Stimulated activated CD8-positive, alpha-beta memory T cell treated with anti-CD3 and anti-CD28 coated beads, Interleukin-4, amount 100 ng/mL, for 1 hour (primary cell): Measurements from ENCODE around the gene PRKG1.
"Not testable (repeated sequence)": the region's sequence is repeated elsewhere in the genome, so short reads cannot be mapped to it uniquely, and the experiment has no call there.

ENCODE experiments used
- DNase-seq, 2 donors: peaks; one replicate each; pipeline ENCODE4 v3.0.0-alpha.2; 2020; ENCODE audit warnings: low read depth in 2 of 2, low spot score in 1 of 2

PRKG1 gene

DNA sequence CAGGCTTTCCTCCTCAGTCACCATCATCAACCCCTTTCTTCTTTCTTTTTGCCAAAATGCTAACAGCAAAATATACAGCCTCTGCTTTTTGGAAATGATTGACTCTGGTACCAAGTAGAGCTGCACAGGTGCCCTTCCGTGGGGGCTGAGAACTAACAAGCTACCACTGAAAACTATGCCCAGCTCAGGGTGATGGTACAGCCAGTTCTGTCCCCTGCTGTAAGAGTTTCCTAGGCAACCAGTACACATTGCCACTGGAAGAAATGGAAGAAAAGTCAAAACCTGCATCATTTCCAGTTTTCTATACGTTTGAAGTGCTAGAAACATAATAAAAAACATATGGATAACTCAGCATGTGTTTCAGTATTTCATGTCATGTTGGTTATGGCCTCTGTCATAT is 297.5 kb downstream of the PRKG1 start:
- no peak for DNase-seq

DNA sequence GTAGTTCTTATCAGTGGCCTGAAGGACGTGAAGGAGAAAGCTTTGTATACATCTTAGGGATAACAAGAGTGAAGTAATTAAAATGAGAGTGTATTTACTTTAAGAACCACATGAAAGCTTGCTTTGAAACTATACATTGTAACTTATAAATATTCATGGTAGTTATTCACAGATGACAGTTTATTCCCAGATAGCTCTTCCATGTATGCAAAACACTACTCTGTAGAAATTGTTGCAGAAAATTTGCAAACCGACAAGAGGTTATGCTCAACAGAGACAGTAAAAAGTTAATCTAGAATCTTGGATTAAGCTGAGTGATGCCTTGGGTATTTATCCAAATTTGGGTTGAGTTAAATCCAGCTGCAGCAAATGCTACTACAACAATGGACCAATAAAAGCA is 301.5 kb downstream of the PRKG1 start:
- no peak for DNase-seq

DNA sequence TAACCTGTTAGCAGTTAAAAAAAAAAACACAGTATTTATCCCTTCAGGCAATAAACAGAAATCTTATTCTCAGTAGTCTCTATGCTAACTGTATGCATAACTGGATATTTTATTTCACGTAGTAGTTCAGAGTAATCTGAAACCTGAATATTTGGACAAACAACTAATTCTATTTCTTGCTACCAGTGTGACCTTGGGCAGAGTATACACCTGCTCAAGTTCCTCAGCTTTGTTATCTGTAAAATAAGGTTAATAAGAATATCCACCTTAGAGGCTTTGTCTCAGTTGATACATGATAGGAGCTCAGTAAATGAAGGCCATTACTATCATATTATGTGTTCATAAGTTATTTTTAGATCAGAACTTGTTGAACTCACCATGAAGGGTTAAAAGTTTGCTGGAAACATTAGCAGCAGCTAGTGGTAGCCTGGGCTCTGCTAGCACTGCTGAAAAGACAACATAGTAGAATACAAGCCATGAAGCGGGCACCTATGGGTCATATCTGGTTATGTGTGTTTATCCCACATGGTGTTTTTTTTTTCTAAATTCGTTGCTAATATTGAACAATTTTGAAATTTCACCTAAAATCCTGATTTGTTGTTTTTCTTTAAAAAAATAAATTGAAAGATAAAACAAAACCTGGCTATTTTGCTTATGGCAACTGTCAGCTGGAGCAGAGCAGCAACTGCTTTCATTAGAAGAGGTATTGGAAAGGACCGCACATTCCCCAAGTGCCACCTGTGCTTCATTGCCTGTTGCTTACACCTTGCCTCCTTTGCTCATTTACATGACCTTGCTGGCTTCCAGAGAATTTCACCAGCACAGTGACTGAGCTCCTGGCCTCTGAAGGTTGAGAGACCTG is 303.0 kb downstream of the PRKG1 start:
- no peak for DNase-seq

DNA sequence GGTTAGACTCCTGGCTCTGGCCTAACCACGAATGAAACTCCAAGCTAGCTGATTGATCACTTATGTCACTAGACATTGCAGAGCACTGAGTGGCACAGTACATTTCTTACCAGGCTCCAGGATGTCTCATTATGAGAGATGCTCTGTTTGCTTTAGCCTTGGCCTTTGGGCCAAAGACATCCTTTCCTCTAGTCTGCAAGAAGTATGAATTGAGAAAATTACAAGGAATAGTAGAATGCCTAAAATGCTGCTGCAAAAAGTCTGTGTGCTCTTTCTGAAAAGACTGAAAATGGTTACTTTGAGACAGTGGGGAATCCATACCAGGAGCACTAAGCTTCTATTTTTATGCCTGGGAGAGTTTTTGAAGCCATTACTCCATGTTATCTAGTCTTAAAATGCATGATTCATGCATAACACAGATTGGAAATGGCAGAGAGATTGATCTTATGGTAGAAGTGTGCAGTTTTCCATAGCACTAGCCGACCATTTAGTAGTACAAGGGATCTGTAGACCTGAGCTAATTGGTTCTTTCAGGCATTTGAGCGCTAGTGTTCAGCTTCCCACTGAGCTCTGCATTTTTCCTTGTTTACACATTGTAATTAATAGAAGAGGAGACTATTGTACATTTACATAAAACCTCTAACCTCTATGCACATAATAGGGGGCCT is 303.8 kb downstream of the PRKG1 start:
- no peak for DNase-seq

DNA sequence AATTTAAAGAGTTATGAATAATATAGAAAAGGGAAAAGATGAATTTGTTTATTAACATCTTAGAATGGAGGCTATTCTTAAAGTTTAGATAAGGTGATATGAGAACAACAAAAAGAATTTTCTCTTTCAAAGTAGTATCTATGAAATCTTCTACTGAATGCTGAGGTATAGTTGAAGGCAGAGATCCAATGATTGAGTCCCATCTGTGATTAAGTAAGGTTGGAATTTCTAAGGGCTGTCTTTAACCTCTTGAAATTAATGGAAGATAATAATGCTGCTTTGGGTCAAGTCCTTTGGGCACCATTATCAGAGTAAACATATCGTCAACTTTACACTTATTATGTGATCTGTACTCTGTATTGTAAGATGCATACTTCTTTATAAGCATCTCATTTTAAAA is 307.9 kb downstream of the PRKG1 start:
- DNase-seq = no peak

DNA sequence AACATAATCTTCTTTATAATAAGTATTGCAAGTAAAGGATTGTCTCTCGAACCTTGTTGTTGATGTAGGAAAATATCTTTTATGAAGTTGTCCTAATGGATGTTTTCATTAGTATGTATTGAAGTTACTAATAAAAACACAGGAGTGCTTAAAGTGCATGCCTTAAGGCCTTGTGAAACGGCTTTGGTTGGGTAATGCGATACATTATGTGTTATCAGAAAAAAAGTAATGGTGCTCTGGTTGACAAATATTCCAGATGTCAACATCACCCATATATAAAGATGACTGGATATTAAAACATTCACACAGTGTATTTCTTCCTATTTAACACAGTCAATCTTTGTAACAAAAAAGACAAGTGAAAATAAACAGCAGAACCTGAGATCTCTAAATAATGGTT is 310.7 kb downstream of the PRKG1 start:
- no peak for DNase-seq

DNA sequence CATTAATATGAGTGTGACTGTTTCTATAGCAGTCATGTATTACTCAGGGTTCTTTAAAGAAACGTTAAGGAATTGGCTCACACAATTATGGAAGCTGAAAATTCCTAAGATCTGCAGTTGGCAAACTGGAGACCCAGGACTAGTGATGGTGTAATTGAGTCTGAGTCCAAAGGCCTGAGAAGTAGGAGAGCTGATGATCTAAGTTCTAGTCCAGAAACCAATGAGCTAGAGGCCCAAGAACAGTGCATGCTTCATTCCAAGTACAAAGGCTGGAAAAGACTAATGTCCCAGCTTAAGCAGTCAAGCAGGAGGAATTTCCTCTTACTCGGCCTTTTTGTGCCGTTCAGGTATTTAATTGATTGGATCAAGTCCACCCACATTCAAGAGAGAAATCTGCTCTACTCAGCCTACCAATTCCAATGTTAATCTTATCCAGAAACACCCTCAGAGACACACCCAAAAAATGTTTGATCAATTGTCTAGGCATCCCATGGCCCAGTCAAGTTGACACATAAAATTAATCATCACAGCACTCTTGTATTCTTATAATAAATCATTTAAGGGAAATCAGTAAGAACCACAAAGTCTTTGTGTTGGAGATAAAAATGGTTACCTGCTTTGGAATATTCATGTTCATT is 312.1 kb downstream of the PRKG1 start:
- DNase-seq = no peak

DNA sequence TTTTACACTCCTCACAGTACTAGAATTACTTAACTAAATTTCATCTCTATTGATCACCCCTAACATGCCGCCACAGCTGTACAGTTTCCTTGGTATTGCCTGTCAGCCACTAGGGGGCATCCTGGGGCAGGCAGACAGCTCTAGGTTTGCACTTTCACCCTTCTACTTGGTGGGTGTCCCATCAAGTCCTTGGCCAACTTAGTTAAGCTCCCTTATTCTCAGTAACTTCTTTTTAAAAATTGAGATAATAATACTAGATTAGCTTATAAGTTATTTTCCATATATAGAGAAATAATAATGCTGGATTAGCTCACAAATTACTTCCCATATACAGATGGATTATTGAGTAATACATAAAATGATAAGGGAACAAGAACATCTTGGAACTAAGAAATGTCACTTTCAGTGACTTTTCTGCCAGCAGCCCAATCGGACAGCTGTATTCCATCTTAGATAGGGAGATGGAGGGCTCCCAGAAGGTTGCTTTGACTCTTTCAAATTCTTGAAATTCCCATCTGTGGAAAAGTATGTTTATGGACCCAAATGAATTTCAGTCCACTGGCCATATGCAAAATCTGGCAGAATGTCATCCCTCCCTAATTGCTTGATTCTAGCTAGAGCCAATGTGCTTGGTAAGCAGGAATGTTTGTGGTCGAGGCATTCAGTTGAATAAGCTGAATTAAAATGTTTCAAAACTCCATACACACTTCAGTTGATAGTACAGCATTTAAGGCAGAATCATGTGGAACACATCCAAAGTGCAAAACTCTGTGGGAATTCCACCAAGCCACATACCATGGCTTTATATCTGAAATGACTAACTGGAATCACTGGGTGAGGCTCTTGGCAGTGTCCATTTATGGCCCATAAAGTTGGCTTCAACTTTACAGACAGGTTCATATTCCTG is 315.4 kb downstream of the PRKG1 start:
- DNase-seq = no peak

DNA sequence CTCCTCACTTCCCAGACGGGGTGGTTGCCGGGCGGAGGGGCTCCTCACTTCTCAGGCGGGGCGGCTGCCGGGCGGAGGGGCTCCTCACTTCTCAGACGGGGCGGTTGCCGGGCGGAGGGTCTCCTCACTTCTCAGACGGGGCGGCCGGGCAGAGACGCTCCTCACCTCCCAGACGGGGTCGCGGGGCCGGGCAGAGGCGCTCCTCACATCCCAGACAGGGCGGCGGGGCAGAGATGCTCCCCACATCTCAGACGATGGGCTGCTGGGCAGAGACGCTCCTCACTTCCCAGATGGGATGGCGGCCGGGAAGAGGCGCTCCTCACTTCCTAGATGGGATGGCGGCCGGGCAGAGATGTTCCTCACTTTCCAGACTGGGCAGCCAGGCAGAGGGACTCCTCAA is 318.7 kb downstream of the PRKG1 start:
- DNase-seq = not testable (repeated sequence)

DNA sequence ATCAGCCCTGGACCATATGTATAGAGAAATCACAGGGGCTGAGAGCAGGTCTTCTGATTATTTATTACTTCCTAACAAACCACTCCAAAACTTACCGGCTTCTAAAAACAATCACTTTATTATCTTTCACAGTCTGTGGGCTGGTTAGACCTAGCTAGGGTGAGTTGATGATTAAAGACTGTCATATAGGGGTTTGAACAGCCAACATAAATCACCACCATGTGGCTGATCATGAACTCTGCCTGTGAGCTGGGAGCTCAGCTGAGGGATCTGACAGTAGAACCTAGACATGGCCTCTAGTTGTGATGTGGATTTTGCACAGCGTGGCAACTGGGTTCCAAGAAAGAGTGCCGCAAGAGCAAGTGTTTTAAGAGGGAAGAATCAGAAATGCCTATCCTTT is 319.8 kb downstream of the PRKG1 start:
- no peak for DNase-seq

DNA sequence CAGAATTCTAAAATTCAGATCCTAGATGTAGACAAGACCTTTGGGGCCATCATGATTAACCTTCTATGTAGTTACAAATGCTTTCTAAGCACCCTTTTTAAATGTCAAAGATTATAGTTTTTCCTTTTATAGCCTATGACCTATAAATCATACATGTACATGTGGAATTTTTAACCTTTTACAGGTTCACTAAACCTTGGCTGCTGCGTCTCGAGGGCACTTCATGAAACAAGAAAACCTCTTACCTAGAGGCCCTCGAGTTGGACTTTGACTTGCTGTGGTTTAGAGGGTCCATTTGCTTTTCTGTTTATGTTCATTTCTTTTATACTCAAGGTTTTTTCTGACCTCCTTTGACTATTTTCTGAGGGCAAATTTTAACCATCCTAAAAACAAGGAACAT is 323.0 kb downstream of the PRKG1 start:
- no peak for DNase-seq

DNA sequence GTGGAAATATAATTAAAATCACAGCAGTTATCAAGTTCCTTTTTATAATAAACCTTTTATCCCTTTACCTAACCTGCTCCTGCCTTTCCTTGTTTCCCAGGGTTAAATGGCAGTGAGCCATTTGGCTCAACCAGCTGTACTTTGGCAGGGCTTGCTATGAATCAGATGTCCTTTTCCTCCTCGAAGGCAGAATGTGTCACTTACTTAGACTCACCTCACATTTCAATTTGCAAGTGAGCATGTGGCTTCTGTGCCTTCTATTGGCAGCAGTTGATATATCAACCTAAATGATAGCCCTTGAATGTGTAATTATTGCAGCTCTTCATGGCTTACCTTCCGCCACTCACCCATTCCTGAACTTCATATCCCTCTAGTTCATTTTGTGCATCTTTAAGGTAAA is 323.4 kb downstream of the PRKG1 start:
- DNase-seq = no peak

DNA sequence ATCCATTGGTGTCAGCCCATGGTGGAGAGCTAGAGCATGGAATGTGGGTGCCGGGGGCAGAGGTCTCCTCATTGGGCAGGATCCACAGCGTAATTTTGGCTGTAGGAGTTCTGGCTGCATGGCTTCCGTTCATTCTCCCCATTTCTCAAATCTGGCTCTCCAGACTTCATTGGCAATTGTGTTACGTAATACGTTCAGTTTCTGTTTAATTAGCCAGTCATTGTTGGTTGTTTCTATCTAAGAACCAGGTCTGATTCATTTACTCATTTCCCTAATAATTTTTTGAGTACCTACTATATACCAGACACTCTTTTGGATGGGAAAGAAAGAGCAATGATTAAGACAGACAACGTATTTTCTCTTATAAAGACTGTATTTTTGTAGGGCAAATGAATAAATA is 325.6 kb downstream of the PRKG1 start:
- no peak for DNase-seq

DNA sequence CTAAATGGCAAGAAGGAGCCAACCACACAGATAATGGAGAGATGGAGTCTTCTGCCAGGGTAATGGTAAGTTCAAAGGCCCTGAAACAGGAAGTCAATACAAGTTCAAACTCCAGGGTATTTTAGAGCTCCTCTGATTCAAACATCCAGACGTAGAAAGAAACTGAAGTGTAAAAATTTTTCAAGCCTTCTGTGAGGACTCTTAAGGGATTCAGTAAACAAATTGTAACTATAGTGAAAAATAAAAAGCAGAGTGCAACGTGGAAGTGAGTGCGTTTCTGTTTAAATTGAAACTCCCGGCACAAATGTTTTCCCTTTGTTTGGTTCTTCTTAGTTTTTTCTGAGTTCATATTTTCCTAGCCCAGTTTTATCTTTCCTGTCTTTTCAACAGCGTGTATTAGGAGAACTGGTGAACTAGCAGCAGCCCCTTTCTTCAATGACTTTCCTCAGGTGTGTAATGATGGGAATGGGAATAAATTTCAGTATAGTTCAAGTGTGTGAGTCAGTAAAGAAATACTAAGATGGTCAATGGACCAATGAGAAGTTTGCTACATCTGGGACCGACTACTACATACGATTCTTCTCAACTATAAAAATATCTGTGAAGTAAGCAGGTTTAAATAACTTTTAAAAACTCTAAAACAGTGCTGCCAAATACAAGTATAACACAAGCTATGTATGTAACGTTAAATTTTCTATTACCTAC is 326.3 kb downstream of the PRKG1 start:
- no peak for DNase-seq

DNA sequence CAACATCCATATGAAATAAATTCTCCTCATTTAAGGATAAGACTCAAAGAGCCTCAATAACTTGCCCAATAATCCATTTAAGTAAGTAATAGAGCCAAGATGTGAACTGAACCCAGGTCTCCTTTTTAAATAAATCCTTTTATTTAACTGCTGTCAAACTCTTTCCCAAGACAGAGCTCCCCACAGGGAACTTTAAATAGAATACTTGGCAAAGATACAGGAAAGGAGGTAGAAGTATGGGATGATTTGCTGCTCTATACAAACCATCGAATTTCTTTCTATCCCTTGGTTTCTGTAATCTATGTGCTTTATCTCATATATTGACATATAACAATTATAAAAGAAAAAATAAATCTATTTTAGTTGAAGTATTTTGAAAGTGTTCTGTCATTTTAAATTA is 329.2 kb downstream of the PRKG1 start:
- DNase-seq = no peak

DNA sequence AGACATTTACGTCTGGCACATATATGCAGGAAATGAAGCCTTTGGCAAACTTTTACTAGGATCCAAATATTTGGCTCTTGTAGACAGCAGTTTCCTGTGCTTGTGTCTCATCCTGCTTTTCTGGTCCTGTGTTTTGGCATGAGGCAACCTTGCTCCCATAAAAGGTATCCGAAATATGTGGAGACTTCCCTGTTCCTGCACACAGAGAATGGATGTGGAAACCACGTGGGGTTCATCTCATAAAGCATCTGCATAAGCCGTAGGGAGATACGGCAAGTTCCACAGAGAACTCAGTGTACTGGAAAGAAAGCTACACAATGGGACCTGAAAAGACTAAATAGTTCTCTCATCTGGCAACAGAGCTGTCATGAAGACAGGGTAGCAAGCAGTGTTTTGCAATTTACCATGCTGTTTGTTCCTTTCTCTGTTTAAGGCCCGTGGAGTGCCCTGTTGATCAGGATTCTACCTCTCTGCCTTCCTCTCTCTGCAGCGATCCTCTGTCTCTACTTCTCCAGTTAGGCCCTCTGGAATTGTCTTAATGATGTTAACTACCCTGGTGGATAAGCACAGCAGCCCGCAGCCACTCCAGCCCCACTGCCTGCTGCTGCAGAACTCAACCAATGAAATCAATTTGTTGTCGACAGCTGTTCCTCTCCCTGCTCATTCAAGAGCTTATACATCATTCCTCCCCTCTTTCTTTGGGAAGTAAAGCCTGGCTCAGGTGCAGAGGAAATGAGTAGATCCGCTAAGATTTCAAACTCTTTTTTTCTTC is 331.5 kb downstream of the PRKG1 start:
- no peak for DNase-seq

DNA sequence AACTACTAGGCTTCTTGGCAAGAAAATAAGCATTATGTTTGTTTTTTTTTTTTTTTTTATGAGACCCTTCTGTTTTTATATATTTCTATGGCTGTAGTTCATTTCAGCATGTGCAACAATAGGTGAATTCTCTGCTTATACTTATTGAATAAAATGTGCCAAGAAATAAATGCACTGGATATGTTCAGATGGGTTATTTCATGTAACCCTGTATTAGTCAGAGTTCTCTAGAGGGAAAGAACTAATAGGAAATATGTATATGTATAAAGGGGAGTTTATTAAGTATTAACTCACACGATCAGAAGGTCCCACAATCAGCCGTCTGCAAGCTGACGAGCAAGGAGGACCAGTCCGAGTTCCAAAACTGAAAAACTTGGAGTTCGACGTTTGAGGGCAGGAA is 332.3 kb downstream of the PRKG1 start:
- no peak for DNase-seq

DNA sequence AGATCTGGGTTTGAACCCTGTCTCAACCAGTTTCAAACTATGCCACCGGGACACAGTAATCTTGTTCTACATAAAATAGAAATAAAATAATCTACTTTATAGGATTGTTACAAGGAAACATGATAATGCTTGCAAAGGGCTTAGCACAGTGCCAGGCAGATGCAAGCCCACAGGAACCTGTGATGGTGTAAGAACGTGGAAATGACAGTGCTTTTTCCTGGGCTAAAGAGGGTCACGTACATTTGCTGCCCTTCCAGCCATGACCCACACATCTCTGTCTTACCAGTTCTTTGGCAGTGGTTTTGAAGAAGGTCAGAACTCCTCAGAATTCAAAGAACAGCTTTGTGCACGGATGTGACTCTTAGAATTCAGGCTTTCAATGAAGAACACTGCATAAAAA is 342.2 kb downstream of the PRKG1 start:
- no peak for DNase-seq

DNA sequence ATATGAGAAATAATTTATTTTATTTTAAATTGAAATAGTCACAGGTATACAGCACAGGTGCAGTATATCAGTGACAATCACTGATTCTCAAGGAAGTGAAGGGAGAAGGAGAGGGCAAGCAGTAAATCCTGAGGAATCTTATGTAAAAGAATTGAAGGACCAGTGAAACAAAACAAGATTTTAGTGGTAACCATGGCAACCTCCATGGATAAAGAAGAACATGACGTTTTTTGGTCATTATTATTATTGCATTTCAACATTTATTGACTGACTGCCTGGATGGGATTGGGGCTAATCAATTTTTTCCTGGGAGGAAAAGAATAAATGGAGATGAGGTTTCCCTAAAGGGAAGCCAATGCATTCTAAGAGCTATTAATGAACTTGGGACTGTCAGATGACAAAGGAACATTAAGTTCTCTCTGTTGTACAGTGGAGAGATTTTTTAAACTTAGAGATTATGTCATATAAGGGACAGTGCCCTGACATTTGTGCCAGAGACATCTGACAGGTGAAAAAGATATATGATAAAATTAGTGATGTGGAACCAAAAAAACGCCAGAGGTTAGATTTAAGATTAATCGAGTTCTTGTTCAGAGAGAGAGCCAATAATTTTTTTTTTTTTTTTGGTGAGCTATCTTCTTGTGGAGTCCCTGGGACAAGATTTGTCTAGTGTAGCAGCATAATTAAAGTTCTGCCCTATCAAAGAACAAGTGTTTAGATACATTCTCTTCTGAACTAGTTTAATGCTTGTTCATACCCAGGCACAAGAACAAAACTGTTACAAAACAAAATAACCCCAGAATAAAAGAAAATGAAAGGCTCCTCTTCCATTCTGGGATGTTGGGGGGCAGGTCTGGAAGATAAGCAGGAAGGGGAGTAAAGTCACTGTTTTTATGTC is 345.2 kb downstream of the PRKG1 start:
- DNase-seq = no peak
